ENCODE data around the gene FBXL13.

Gene FBXL13

DNA sequence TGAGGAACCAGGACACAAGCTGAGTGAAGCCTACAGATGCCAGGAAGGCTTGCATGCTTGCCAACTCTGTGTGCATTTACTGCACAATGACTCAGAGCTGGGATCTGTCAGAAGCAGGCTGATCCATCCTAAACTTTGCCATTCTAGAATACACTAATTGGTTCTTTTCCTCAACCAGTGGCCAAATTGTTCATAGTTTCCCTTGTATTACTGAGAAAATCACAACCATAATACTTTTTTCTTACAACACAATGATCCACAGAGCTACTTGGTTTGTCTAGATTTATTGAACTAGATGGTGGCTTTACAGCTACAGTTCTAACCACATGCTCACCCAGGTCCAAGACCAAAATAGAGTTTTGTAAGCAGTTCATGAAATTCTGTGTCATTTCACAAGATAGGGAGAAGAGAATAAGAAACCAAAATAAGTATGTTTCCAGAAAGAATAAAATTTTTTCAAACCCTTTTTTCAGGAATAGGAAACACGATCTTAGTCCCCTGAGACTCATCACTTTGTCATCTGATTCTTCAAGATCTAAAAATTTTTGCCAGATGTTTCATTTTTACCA, 182.8 kb downstream of the FBXL13 start:
- Histone ChIP-seq H3K9me3 (no peaks in the 10 kb centered on the region), H3K27me3 (no peaks in the 10 kb centered on the region), H3K4me3 (ENCODE audit: low read depth in 1 of 2, low read length in 1 of 2) (no peak overlapping the region), H3K27ac (no peak overlapping the region), H3K36me3 (no peaks in the 10 kb centered on the region), H3K4me1 (ENCODE audit: control insufficient read depth in 1 of 2, insufficient read depth in 1 of 2, low read depth in 1 of 2, low read length in 1 of 2) (peaks cover 21 to 30% of the 10 kb centered on the region in 2 experiments)
- TF ChIP-seq, protein P1, sequence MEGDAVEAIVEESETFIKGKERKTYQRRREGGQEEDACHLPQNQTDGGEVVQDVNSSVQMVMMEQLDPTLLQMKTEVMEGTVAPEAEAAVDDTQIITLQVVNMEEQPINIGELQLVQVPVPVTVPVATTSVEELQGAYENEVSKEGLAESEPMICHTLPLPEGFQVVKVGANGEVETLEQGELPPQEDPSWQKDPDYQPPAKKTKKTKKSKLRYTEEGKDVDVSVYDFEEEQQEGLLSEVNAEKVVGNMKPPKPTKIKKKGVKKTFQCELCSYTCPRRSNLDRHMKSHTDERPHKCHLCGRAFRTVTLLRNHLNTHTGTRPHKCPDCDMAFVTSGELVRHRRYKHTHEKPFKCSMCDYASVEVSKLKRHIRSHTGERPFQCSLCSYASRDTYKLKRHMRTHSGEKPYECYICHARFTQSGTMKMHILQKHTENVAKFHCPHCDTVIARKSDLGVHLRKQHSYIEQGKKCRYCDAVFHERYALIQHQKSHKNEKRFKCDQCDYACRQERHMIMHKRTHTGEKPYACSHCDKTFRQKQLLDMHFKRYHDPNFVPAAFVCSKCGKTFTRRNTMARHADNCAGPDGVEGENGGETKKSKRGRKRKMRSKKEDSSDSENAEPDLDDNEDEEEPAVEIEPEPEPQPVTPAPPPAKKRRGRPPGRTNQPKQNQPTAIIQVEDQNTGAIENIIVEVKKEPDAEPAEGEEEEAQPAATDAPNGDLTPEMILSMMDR (IDR thresholded peaks at IDR 0.05): no peak

DNA sequence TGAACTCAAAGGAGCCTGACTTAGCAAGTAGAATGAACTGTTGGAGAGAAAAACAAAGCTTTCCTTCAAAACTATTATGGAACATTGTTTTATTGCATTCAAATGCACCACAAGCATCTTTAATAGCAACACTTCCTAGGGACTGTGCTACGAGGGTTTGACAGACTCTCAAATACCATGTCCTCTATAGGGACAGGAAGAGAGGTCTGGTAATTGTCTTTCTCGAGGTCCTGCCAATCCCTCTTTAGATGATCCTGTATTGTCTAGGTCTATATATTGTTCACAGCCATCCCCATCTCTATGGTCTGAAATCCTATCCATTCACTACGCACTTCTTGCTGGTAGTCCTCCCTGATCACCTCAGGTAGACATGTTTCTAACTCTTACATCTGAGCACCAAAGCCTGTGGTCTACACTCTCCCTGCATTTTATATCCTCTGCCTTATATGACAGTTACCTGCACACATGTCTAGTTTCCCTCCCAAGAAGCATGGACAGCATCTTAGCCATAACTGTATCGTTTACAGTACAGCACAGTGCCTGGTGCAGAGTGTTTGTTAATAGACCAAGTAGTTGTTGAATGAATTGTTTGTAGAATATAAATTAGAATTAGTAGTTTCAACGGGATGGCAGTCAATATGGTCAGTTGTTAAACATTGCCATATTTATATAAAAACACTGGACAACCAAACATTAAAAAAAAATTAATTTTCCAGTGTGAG, 183.5 kb downstream of the FBXL13 start:
- peaks cover 21 to 30% of the 10 kb centered on the region in 2 experiments for H3K4me1 ChIP-seq (ENCODE audit: control insufficient read depth in 1 of 2, insufficient read depth in 1 of 2, low read depth in 1 of 2, low read length in 1 of 2)
- no peaks in the 10 kb centered on the region for H3K9me3 ChIP-seq
- no peaks in the 10 kb centered on the region for H3K27me3 ChIP-seq
- H3K36me3 ChIP-seq: no peaks in the 10 kb centered on the region
- H3K27ac ChIP-seq: peak overlapping the region; percentile 16
- TF ChIP-seq, protein P1 (IDR thresholded peaks at IDR 0.05): no peak
- no peak overlapping the region for H3K4me3 ChIP-seq (ENCODE audit: low read depth in 1 of 2, low read length in 1 of 2)

DNA sequence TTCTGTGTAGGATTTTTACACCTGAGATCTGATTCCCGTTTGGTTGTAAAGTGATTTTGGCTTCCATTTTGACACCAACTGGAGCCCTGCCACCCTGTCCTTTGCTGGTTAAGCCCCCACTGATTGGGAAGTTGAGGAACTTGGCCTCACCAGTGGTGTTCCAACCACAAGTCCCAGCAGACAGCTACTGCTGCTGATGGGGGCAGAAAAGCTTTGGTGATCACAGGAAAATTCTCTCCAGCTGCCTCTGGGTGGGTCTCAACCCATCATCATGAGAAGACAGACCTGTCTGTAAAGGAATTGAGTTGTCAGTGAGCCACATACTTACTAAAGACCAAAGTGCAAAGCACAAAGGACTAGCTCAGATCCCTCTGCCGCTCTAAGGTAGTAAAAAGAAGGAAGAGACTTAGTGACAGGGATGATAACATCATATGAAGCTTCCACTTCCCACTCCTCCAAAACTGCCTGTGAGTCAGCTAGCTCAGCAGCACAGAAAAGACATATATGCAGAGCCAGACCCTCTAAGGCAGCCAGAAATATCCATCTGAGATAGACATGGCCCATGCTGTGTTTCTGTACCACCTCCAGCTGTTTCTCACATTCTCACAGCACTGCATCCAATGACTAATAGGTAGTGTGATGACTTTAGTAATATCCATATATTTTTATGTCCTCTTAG, 184.2 kb downstream of the FBXL13 start:
- peak overlapping the region; percentile 16 for H3K27ac ChIP-seq
- H3K9me3 ChIP-seq: no peaks in the 10 kb centered on the region
- TF ChIP-seq, protein P1 (IDR thresholded peaks at IDR 0.05): no peak
- no peaks in the 10 kb centered on the region for H3K27me3 ChIP-seq
- no peak overlapping the region for H3K4me3 ChIP-seq (ENCODE audit: low read depth in 1 of 2, low read length in 1 of 2)
- H3K36me3 ChIP-seq: no peaks in the 10 kb centered on the region
- peaks cover 21 to 30% of the 10 kb centered on the region in 2 experiments for H3K4me1 ChIP-seq (ENCODE audit: control insufficient read depth in 1 of 2, insufficient read depth in 1 of 2, low read depth in 1 of 2, low read length in 1 of 2)

DNA sequence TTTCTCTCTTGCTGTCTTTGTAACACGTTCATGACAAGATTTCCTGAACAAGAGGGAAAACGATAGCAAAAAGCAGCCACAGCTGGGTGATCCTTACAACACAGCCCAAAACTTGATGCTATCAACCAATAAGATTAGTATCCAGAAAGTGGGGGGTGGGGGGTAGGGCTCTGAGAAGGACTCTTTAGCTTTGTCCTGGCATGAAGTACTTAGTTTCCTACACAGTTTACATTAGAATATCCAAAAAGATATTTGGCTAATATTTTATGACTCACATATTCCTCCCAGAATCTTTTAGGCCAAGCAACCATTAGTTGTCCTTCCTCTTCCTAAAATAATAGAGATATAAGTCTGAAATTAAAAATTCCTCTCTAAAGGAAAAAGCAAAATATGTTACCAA, 184.7 kb downstream of the FBXL13 start:
- Histone ChIP-seq H3K9me3 (no peaks in the 10 kb centered on the region), H3K4me3 (ENCODE audit: low read depth in 1 of 2, low read length in 1 of 2) (no peak overlapping the region), H3K27me3 (no peaks in the 10 kb centered on the region), H3K4me1 (ENCODE audit: control insufficient read depth in 1 of 2, insufficient read depth in 1 of 2, low read depth in 1 of 2, low read length in 1 of 2) (peaks cover 21 to 30% of the 10 kb centered on the region in 2 experiments), H3K27ac (no peak overlapping the region), H3K36me3 (no peaks in the 10 kb centered on the region)
- TF ChIP-seq, protein P1 (IDR thresholded peaks at IDR 0.05): no peak

DNA sequence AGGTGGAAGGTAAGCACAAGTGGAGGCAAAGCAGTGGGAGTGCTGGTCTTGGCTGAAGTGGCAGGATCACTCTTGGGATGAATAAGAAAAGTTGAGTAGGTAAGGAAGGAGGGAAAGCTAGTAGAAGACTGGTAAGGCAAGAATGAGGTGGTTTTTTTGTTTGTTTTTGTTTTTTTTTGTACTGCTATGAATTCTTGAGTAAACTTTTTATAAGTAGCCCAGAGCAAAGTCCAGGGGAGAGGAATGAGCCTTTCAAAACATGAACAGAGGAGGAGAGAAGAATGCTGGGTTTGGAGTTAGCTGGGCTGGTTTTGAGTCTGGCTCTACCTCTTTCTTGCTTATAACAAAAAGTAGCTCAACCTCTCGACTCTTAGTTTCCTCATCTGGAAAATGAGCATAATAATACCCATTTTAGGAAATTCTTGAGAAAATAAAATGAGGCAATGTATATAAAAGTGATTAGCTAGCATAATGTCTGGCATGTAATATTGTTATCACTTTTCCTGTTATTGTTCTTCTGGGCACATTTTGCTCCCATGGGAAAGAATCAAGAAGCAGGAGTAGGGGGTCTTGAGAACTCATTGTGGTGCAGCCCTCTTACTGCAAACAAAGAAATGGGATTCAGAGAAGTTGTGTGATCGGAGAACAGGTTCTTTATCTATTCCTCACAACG, 185.9 kb downstream of the FBXL13 start:
- Histone ChIP-seq H3K4me3 (ENCODE audit: low read depth in 1 of 2, low read length in 1 of 2) (no peak overlapping the region), H3K9me3 (no peaks in the 10 kb centered on the region), H3K27me3 (no peaks in the 10 kb centered on the region), H3K36me3 (no peaks in the 10 kb centered on the region), H3K4me1 (ENCODE audit: control insufficient read depth in 1 of 2, insufficient read depth in 1 of 2, low read depth in 1 of 2, low read length in 1 of 2) (peaks cover 21 to 30% of the 10 kb centered on the region in 2 experiments), H3K27ac (no peak overlapping the region)
- TF ChIP-seq, protein P1 (IDR thresholded peaks at IDR 0.05): no peak
